Liver (tissue), 3 donors: ENCODE data around the gene CDH4.

Source experiments
- EGR1 ChIP-seq, 2 donors: IDR thresholded peaks; 2 replicates each; pipeline ENCODE4 v1.6.1; 2016 to 2018; ENCODE audit warnings: antibody characterized with exemption in 2 of 2, low read depth in 2 of 2
- FOXA1 ChIP-seq: IDR thresholded peaks from 2 replicates; pipeline ENCODE4 v1.6.1; 2016; ENCODE audit warnings: antibody characterized with exemption
- GABPA ChIP-seq, 2 donors: IDR thresholded peaks in 1 of 2; conservative IDR thresholded peaks in 1 of 2; 2 replicates each; pipeline ENCODE4 v1.6.1; 2016; ENCODE audit warnings: antibody characterized with exemption in 2 of 2, mild to moderate bottlenecking in 1 of 2, moderate library complexity in 1 of 2
- RAD21 ChIP-seq, 2 donors: IDR thresholded peaks; 2 replicates each; pipeline ENCODE4 v1.6.1; 2016; ENCODE audit warnings: antibody characterized with exemption in 2 of 2, mild to moderate bottlenecking in 2 of 2
- REST ChIP-seq: IDR thresholded peaks from 2 replicates; pipeline ENCODE4 v1.6.1; 2016; ENCODE audit warnings: antibody characterized with exemption, mild to moderate bottlenecking
- RXRA ChIP-seq, 2 donors: IDR thresholded peaks; 2 replicates each; pipeline ENCODE4 v1.6.1; 2017 to 2018; ENCODE audit warnings: antibody characterized with exemption in 2 of 2, mild to moderate bottlenecking in 1 of 2
- SP1 ChIP-seq: IDR thresholded peaks from 2 replicates; pipeline ENCODE4 v1.6.1; 2018; ENCODE audit warnings: antibody characterized with exemption, mild to moderate bottlenecking
- TAF1 ChIP-seq: conservative IDR thresholded peaks from 2 replicates; pipeline ENCODE4 v1.6.1; 2016; ENCODE audit warnings: antibody characterized with exemption, mild to moderate bottlenecking
- YY1 ChIP-seq: IDR thresholded peaks from 2 replicates; pipeline ENCODE4 v1.6.1; 2016; ENCODE audit warnings: antibody characterized with exemption, mild to moderate bottlenecking
- TF ChIP-seq, protein P1 (sequence below): fragments of 150-350 bp; IDR thresholded peaks from 2 replicates; pipeline ENCODE4 v1.5.1; 2017; ENCODE audit warnings: improper control_type of control experiment, low read depth, low read length; ENCODE audit not compliant: missing input control
- TF ChIP-seq, protein P2 (sequence below): IDR thresholded peaks from 2 replicates; pipeline ENCODE4 v1.6.1; 2016; ENCODE audit warnings: antibody characterized with exemption
- TF ChIP-seq, protein P3 (sequence below): IDR thresholded peaks from 2 replicates; pipeline ENCODE4 v1.6.1; 2016; ENCODE audit warnings: antibody characterized with exemption
- donor health status: healthy.
- donor health status: healthy.

DNA sequence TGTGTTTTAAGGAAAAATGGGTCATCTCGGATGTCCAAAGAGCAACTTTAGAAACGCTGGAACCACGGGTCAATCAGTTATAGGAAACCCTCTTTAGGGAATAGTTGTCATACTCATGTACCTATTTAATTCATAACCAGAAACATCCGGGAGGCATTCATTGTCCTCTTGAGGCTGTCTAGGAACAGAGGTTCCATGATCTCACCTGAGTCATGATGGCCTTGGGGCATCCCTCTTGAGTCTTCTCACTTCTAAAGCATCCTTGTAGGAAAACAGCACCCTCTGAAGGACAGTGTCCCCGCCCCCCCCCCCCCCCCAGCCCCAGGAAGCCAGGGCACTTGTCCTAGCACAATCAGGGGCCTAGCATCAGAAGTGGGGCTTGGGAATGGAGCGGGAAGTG, 46.3 kb upstream of the CDH4 start:
- TF ChIP-seq, protein P1, sequence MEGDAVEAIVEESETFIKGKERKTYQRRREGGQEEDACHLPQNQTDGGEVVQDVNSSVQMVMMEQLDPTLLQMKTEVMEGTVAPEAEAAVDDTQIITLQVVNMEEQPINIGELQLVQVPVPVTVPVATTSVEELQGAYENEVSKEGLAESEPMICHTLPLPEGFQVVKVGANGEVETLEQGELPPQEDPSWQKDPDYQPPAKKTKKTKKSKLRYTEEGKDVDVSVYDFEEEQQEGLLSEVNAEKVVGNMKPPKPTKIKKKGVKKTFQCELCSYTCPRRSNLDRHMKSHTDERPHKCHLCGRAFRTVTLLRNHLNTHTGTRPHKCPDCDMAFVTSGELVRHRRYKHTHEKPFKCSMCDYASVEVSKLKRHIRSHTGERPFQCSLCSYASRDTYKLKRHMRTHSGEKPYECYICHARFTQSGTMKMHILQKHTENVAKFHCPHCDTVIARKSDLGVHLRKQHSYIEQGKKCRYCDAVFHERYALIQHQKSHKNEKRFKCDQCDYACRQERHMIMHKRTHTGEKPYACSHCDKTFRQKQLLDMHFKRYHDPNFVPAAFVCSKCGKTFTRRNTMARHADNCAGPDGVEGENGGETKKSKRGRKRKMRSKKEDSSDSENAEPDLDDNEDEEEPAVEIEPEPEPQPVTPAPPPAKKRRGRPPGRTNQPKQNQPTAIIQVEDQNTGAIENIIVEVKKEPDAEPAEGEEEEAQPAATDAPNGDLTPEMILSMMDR = no peak
- TF ChIP-seq YY1 (no peak), SP1 (no peak), EGR1 (IDR thresholded peaks at IDR 0.05; ENCODE audit: low read depth in 2 of 2) (no peak), GABPA (IDR thresholded peaks at IDR 0.05 in 1 of 2, conservative IDR thresholded peaks at IDR 0.05 in 1 of 2) (no peak), REST (no peak), RAD21 (IDR thresholded peaks at IDR 0.05) (no peak), TAF1 (no peak), FOXA1 (no peak), RXRA (IDR thresholded peaks at IDR 0.05) (no peak)
- TF ChIP-seq, protein P2, sequence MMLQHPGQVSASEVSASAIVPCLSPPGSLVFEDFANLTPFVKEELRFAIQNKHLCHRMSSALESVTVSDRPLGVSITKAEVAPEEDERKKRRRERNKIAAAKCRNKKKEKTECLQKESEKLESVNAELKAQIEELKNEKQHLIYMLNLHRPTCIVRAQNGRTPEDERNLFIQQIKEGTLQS = no peak
- TF ChIP-seq, protein P3, sequence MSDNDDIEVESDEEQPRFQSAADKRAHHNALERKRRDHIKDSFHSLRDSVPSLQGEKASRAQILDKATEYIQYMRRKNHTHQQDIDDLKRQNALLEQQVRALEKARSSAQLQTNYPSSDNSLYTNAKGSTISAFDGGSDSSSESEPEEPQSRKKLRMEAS = no peak
